ENCODE results near the gene TTC39A.

Gene TTC39A

DNA sequence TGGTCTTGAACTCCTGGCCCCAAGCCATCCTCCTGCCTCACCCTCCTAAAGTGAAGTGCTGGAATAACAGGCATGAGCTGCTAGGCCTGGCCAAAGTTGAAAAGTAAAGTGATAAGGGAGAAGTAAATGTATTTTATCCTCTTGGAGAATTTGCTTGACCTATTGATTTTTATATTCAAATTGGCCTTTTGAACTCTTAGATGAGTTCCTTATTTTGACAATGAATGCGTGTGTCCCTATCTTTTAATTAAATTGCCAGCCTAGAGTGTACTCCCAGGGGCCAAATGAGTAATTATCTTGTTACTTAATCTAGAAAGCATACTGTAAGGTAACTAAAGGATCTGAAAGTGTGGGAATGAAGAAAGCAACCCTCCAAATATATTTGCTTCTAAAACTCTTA, 82.9 kb downstream of the TTC39A start:
- Histone ChIP-seq H3K9me3 (no peaks in the 10 kb centered on the region), H3K36me3 (no peaks in the 10 kb centered on the region), H3K4me1 (no peaks in the 10 kb centered on the region), H3K27me3 (no peaks in the 10 kb centered on the region), H3K4me3 (ENCODE audit: low read depth, low read length) (no peak overlapping the region)
- TF ChIP-seq, protein P1, sequence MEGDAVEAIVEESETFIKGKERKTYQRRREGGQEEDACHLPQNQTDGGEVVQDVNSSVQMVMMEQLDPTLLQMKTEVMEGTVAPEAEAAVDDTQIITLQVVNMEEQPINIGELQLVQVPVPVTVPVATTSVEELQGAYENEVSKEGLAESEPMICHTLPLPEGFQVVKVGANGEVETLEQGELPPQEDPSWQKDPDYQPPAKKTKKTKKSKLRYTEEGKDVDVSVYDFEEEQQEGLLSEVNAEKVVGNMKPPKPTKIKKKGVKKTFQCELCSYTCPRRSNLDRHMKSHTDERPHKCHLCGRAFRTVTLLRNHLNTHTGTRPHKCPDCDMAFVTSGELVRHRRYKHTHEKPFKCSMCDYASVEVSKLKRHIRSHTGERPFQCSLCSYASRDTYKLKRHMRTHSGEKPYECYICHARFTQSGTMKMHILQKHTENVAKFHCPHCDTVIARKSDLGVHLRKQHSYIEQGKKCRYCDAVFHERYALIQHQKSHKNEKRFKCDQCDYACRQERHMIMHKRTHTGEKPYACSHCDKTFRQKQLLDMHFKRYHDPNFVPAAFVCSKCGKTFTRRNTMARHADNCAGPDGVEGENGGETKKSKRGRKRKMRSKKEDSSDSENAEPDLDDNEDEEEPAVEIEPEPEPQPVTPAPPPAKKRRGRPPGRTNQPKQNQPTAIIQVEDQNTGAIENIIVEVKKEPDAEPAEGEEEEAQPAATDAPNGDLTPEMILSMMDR (IDR thresholded peaks at IDR 0.05; ENCODE audit: low read depth, low read length): no peak
- no peak for DNase-seq

DNA sequence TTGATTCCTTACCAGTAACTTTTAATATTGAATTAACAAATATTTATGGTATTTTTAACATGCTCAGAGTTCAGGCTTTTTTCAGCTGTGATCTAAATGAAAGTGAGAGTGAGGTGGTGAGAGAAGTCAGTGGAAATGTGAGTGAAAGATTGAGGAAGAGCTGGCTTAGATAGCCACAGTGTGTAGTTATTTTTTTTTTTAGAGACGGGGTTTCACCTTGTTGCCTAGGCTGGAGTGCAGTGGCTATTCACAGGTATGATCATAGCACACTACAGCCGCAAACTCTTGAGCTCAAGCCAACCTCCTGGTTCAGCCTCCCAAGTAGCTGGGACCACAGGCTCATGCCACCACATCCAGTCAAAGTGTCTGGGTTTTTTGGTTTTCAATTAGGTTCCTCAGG, 83.3 kb downstream of the TTC39A start:
- Histone ChIP-seq H3K36me3 (no peaks in the 10 kb centered on the region), H3K9me3 (no peaks in the 10 kb centered on the region), H3K4me1 (no peaks in the 10 kb centered on the region), H3K27me3 (no peaks in the 10 kb centered on the region), H3K4me3 (ENCODE audit: low read depth, low read length) (no peak overlapping the region)
- TF ChIP-seq, protein P1 (IDR thresholded peaks at IDR 0.05; ENCODE audit: low read depth, low read length): no peak
- DNase-seq: no peak

DNA sequence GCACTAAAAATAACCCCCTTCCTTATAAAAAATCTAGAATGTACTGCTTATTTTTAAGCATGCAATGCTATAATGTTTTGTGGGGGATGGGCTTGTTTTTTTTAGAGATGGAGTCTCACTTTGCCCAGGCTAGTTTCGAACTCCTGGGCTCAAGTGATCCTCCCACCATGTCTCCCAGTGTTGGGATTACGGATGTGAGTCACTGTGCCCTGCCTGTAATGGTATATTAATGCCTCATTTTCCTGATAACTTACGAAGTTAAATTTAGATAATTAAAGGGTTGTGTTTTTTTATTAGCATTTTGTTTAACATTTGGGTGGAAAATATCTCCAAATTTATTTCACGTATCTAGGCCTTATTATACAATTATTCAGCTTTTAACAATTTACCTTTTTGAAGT, 87.8 kb downstream of the TTC39A start:
- DNase-seq: no peak
- TF ChIP-seq, protein P1 (IDR thresholded peaks at IDR 0.05; ENCODE audit: low read depth, low read length): no peak
- no peaks in the 10 kb centered on the region for H3K4me1 ChIP-seq

DNA sequence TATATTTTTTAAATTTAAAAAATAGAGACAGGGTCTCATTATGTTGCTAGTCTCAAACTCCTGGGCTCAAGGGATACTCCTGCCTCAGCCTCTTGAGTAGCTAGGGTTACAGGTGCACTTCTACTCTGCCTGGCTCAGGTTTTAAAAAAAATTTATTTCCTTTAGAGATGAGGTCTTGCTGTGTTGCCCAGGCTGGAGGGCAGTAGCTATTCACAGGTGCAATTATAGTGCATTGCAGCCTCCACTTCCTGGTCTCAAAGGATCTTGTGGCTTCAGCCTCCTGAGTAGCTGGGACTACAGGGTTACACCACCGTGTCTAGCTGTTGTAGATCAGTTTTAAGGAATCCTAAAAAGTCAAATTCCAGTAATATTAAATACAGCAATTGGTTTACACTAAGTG, 89.2 kb downstream of the TTC39A start:
- H3K36me3 ChIP-seq: no peaks in the 10 kb centered on the region
- no peaks in the 10 kb centered on the region for H3K27me3 ChIP-seq
- no peaks in the 10 kb centered on the region for H3K4me1 ChIP-seq
- TF ChIP-seq, protein P1 (IDR thresholded peaks at IDR 0.05; ENCODE audit: low read depth, low read length): no peak
- H3K4me3 ChIP-seq (ENCODE audit: low read depth, low read length): no peak overlapping the region
- no peaks in the 10 kb centered on the region for H3K9me3 ChIP-seq
- DNase-seq: no peak

More for the DNA sequence above, 87.8 kb downstream of the TTC39A start:
- no peaks in the 10 kb centered on the region for H3K27me3 ChIP-seq
- H3K4me3 ChIP-seq (ENCODE audit: low read depth, low read length): no peak overlapping the region
- no peaks in the 10 kb centered on the region for H3K36me3 ChIP-seq
- no peaks in the 10 kb centered on the region for H3K9me3 ChIP-seq

DNA sequence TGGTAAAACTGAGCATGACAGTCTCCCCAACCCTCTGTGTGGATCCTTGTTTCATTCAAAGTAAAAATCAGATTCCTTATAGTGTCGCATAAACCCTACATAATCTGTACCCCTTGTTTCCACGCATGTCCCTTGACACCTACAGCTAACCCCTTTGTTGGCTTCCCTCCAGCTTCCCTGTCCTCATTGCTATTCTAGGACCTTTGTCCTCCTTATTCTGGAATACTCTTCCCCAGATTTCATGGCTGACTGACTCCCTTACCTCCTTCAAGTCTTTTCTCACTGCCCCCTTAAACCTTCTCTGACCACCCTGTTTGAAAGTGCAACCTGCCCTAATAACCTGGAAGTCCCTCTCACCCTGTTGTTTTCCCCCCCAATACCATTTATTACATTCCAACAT, 90.3 kb downstream of the TTC39A start:
- Histone ChIP-seq H3K9me3 (no peaks in the 10 kb centered on the region), H3K27me3 (no peaks in the 10 kb centered on the region), H3K4me1 (no peaks in the 10 kb centered on the region), H3K36me3 (no peaks in the 10 kb centered on the region), H3K4me3 (ENCODE audit: low read depth, low read length) (no peak overlapping the region)
- DNase-seq: no peak
- TF ChIP-seq, protein P1 (IDR thresholded peaks at IDR 0.05; ENCODE audit: low read depth, low read length): no peak

DNA sequence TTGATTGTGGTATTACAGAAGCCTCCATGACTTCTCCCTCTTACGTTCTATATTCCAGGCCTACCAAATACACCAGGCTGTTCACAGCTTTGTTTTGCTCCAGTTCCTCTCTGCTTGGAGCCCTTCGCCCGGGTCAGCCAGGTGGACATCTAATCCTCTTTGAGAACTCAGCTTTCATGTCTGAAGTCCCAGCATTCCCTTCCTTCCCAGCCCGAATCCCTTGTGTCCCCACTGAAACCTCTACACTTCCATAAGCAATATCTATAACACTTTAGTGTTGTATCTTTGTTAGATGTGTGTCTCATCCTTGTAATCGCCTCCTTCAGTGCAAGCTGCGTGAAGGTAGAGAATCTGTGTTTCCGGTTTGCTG, 92.3 kb downstream of the TTC39A start:
- DNase-seq: no peak
- Histone ChIP-seq H3K9me3 (no peaks in the 10 kb centered on the region), H3K27me3 (no peaks in the 10 kb centered on the region), H3K36me3 (no peaks in the 10 kb centered on the region), H3K4me1 (no peaks in the 10 kb centered on the region), H3K4me3 (ENCODE audit: low read depth, low read length) (peak overlapping the region; percentile 85)
- TF ChIP-seq, protein P1 (IDR thresholded peaks at IDR 0.05; ENCODE audit: low read depth, low read length): no peak

Measured in BE2C (cell line).